ENCODE results near the gene NMT1. TPM values are rescaled to one million over a fixed set of nuclear protein-coding genes. Genes with fewer than 3 reads are reported as not detected.

NMT1 gene
- total RNA-seq = 114 TPM
- long read RNA-seq, full-length matches to known transcripts = 61 of 105 reads
- long read RNA-seq, partial matches to known transcripts = 18 of 105 reads
- long read RNA-seq, other reads (novel, unspliced or antisense) = 26 of 105 reads

DNA sequence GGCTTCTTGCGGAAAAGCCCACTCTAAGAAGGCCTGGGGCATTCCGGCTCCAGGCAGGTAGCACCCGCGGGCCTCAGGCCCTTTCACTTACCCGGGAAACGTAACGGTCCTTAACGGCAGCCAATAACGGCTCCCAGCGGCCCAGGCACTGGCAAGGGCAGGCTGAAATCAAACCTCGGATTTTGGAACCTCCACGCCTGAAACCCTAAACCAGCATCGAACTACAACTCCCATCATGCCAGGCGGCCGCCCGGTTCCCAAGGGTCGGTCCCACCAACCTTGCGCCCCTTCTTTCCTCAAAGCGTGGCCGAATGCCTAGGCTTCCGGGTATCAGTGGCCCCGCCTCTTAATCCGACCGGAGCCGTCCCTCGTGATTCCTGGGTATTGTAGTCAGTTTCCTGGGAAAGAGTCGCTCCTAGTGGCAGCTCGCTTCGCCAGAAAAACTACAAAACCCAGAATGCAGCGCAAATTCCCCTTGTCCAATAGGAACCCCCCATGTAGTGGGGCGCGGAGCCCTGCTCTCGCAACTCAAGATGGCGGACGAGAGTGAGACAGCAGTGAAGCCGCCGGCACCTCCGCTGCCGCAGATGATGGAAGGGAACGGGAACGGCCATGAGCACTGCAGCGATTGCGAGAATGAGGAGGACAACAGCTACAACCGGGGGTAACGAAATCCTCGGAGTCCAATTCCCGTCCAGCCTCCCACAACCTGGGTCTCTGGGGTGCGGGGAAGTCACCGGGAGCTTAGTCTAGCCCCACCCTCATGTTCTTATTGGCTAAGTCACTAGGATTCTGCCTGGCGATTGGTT, at the start of gene NMT1:
Gene NMT1, plus strand, starts transcription at position 521 of the 809 bp plus-strand sequence. Its CDS starts 13 bp downstream, at position 534.
- DNase-seq (peak; percentile 96), ATAC-seq (peak; percentile 96)
- intact Hi-C loops (cut with micrococcal nuclease) = no loop called here

DNA sequence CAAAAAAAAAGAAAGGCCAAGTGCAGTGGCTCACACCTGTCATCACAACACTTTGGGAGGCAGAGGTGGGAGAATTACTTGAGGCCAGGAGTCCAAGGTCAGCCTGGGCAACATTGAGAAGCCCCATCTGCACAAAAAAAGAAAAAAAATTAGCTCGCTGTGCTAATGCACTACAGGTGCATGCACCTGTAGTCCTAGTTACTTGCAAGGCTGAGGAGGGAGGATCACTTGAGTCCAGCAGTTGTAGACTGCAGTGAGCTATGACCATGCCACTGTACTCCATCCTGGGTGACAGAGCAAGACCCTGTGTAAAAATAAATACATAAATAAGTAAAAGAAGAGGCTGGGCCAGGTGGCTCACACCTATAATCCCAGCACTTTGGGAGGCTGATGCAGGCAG, 49.4 kb upstream of the NMT1 start:
- ATAC-seq (no peak), DNase-seq (no peak)
- intact Hi-C loops (cut with micrococcal nuclease) = no loop called here

DNA sequence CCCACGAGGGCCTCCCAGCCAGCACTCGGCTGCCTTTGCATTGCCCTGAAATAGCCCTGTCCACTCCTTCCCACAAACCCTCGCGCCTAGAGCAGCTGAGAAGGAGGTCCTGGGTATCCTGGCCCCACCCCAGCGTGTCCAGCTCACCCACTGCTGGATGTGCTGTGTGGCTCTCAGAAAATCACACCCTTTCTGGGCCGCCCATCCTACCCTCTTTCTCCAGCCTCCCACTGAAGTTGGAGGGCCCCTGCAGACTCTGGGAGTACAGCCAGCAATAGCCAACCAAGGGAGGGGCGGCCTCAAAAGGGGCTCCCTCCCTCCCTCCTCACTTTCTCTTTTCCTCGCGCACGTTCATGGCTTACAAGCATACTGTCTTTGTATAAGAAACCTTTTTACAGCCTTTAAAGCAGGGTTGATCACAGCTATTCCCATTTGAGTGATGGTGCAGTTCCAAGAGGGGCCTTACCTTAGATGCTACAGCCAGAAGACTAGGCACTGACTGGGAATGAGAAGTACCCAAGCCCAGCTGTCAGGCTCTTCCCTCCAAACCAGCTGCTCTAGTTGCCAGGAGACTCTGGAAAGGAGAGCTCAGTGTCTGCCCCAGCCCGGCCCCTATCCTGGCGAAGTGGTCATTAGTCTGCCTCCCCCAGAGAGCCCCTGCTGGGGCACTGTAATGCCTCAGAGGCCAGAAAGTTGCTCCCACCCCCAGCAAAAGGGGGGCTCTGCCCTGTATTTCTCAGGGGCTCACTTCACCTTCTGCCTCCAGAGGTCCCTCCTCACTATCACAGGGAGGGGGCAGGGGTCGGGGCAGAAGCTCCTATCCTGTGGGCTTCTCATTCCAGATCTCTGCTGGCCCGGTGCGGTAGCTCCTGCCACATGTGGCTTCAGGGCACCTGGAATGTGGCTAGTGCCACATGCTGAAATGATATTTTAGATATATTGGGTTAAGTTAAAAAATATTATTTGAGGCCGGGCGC, 47.8 kb upstream of the NMT1 start:
- ATAC-seq (peak; percentile 81), DNase-seq (peak; percentile 59)
- intact Hi-C loops (cut with micrococcal nuclease) = no loop called here

DNA sequence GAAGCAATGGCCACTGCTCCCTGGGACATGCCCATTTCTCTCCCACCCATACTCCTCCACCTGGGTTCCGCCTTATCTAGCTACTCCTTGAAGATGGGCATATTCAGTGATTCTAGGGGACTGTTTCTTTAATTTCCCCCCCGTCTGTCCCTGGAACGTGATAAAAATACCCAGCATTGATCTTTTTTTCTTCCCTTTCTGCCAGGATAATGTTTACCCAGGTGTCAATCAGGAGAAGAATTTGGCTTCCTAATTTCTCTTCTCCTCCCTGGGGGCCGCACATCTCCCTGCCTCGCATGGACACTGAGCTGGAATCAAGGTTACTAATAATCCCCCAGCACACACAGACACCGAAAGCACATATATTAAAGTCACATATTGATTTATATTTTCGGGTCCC, 44.9 kb upstream of the NMT1 start:
- intact Hi-C loops (cut with micrococcal nuclease) = no loop called here
- ATAC-seq = no peak
- no peak for DNase-seq

DNA sequence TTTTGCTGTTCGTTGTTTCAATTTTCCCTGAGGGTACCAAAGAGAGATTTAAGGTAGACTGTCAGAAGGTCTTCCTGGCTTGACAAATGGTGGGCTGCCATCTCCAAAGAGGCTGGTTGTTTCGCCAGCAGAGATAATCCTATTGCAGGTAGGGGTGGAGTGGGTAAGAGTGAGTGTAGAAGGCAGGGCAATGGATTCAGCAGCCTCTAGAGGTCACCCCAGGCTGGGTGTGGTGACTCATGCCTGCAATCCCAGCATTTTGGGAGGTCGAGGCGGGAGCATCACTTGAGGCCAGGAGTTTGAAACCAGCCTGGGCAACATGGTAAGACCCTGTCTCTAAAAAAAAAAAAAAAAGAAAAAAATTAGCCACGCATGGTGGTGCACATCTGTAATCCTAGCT, 44.3 kb upstream of the NMT1 start:
- intact Hi-C loops (cut with micrococcal nuclease) = no loop called here
- ATAC-seq = no peak
- DNase-seq = no peak

DNA sequence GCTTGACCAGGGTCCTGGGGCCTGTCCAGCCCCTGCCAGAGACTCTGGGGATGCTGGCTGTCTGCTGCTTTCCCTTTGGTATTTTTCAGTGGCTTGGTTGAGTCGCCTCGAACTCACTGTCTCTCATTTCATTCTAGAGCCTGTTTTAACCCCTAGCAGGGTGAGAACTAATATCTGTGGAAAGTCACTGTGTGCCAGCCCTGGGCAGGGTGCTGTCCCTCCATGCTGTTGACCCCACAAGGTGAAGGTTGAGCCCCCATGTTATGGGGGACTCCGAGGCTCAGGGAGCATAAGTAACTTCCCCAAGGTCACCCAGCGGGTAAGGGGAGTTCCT, 42.6 kb upstream of the NMT1 start:
- DNase-seq (no peak), ATAC-seq (no peak)
- intact Hi-C loops (cut with micrococcal nuclease) = no loop called here

DNA sequence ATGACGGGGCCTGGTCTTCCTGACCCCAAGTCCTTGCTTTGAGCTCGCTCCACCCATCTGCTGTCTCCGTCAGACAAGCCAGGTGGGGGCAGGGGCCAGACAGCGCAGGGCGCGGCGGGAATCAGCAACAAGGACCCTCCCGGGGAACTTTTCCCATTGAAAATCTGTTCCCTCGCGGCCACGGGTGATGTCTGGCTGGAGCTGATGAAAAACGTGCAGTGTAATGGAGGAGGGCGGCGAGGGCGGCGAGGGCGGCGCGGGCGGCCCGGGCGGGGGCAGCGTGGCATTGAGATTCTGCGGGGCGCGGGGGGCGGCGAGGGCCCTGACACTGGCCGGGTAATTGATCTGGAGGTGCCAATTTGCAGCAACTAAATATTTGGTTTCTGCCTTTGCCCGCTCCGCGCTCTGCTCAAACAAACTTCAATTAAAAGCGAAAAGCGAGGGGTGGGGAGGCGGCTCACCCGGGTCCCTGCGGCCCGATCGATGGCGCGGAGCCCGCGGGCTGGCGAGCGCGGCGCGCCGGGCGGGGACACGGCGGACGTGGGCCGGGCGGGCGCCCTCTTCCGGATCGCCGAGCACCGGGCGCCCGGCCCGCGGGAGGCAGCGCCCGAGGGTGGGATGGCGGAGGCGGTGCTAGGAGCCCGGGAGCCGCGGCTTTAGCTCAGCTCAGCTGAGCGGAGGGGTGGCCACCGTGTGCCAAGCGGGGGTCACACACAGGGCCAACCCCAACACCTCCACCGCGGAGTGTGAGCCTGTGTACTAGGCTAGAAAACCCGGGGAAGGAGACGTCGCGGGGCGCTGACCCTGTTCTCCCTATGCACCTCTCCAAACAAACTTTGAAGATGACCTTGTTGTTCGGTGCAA, 42.0 kb upstream of the NMT1 start:
- ATAC-seq (peak; percentile 78), DNase-seq (peak; percentile 83)
- intact Hi-C loops (cut with micrococcal nuclease) = no loop called here

DNA sequence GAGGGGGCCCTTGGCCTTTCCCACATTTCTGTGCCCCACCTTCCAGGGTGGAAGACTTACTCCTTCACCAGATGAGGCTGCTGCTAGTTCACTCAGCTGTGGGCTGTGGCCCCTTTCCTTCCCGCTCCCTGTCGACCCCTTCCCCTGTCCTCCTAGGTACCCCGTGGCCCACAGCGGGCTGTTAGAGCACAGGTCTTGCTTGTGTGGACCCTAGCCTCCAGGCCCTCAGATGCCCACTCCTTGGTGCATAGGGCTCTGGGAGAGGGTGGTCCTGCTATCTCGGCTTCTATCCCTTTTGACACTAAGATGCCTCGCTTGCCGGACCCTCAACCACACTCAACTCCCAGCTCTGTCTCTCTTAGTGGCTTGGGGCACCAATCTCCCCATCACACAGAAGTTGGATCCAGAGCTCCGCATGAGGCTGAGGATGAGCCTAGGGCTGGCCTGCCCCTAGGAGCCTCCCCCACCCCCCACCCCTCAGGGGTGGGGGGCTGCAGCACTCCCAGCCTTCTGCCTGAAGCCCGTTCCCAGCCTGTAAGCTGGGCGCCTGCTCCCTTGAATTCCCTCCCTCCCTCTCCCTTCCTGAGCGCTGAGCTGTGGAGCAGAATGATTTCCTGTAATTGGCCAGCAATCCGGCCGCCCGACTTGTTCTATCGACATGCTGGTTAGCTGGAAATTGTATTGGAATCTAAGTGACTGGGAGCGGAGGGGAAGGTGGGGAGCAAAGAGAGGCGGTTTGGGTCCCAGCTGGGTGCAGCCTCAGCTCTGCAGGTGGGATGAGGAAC, 40.6 kb upstream of the NMT1 start:
- ATAC-seq = no peak
- peak; percentile 47 for DNase-seq

DNA sequence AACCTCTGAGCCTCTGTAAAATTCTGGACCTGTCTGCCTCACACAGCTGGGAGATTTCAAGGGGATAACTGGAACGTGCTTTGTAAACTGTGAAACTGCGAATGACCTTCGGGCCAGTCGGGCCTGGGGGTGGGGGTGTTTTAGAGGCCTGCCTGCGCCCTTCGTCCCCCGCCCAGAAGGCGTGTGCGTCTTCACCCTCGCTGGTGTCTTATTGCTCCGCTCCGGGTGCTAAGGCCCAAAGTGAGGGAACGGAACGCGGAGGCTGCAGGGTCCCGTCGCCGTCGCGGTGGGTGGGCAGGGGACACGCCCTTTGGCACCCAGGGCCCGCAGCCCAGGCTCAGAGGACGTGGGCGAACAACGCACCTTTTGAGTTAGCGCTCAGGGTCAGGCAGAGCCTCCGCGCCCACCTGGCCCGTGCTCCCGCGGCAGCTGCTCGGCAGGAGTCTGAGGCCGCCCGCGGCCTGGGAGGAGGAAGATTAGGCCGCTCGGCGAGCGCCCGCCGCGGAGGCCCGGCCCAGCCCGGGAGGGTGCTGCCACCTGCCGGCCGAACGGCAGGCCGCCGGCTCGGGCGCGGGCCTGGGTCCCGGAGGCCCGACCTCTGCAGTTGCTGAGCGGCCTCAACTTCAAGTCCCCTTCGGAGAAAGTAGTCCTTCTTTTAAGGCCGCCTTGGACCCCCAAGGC, 39.4 kb upstream of the NMT1 start:
- peak; percentile 80 for ATAC-seq
- intact Hi-C loops (cut with micrococcal nuclease) = loop anchor here (5.0 to 10.0 kb wide), 2 partner anchors 99 to 247 kb away; no protein-coding TSS in a partner anchor
- DNase-seq = peak; percentile 86

More for the DNA sequence above, 40.6 kb upstream of the NMT1 start:
- intact Hi-C loops (cut with micrococcal nuclease) = loop anchor here (5.0 to 10.0 kb wide), 2 partner anchors 98 to 246 kb away; no protein-coding TSS in a partner anchor

DNA sequence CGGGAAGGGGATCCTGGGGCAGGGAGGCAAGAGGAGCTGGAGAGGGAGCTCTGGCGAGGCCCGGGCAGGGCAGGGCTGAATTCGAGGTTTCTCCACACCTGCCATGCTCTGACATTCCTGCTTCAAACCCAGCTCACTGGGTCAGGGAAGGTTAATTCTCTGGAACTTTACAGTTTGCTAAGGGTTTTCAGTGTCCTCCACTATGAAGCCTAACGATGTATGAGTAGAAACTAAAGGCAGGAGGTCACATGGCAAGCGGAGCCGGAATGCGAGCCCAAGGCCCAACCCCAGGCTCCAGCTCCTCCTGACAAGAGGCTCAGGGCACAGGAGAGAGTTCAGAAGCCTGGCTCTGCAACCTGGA, 38.8 kb upstream of the NMT1 start:
- DNase-seq (no peak), ATAC-seq (peak; percentile 1)
- intact Hi-C loops (cut with micrococcal nuclease) = loop anchor here (5.0 to 10.0 kb wide), 2 partner anchors 100 to 247 kb away; no protein-coding TSS in a partner anchor

DNA sequence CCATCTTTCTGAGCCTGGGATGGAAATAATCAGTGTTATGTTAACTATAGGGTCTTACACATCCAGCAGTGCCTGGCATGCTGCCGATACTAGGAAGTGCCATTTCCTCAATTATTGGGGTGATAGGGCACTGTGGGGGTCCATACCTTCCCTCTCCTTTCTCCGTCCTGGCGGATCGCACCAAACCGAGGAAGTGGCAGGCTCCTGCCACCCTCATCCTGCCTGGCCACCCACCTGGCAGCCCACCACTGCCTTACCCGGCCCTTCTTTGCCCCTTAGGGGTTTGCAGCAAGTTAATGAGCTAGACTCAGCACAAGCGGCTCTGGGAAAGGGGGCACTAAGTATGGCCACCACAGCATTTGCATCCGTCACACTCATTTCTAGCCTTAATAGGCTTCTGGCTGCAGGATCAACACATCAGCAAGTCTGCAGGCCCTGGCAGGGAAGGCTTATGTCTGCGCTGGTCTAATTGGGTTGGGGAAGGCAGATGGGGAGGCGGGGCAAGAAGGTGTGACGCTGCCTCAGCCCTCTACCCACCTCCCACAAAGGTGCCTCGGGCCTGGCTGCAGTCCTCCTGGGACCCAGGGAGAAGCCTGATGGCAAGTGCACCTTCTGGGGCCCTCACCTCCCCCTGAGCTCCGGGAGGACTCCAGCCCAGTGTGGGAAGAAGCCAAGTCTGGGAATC, 38.3 kb upstream of the NMT1 start:
- no peak for DNase-seq
- no peak for ATAC-seq
- intact Hi-C loops (cut with micrococcal nuclease) = loop anchor here (5.0 to 10.0 kb wide), 2 partner anchors 100 to 248 kb away; no protein-coding TSS in a partner anchor

DNA sequence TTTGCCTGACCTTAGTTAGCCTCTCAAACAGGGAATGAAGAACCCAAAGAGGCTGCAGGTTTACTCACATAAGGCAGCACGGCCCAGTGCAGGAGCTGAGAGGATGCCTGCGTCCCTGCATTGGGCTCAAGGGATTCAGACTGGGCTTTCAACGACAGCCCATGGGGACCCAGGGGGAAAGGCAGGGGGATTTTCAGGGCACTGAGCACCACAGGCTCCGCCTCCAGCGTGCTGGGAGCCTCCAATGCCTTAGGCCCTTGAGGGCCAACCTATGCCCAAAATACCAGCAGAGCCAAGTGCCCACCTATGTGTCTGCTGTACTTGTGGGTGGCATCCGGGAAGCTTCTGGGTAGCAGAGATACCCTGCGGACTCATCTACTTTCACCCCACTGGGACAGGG, 32.0 kb upstream of the NMT1 start:
- no peak for ATAC-seq
- DNase-seq = no peak
- intact Hi-C loops (cut with micrococcal nuclease) = loop anchor here (10.0 kb wide), 1 partner anchor 254 kb away; no protein-coding TSS in a partner anchor

DNA sequence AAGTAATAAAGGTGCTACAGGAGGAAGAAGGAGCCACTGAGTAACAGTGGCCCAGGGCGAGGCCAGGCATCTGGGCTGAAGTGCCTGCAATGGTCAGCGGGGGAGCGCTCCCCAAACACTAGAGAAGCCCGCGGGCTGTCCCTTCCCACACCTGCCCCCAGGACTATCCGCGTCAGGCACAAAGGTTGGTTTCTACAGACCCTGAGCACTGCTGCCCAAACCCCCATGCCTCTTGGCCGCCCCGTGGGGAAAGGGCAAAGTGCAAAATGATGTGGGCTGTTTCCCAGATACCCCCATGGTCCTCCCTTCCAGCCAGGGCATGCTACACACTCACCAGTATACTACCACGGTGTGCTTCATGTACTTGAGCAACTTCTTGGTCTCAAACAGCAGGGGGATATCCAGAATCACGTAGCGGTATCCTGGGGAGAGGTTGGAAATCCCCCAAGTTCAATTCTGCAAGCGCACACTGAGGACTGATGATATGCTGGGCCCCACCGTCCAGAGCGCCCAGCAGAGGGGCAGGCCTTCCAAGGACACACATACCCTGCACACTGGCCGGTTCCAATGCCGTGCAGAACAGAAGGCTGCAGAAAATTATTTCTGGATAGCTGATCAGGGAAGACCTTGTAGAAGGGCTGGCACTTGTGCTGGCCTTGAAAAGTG, 31.2 kb upstream of the NMT1 start:
- ATAC-seq (no peak), DNase-seq (no peak)
- intact Hi-C loops (cut with micrococcal nuclease) = loop anchor here (10.0 kb wide), 1 partner anchor 255 kb away; no protein-coding TSS in a partner anchor

DNA sequence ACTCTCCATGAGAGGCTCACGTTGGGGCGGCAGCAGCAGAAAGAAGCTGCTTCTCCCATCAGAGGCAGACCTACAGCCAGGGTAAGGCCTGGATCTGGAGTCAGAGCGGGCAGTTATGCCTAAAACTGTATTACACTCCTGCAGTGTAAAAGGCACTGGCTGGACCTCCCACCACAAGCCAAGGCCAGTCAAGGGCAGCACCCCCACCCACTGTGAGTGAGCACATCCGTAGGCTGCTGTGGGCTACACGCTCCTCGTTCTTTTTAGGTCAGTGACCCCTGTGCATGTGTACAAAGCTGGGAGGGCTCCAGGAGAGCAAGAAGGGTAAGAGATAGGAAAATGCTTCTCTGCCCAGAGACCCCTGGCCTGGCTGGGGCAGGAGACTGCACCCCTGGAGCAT, 30.4 kb upstream of the NMT1 start:
- DNase-seq = no peak
- no peak for ATAC-seq
- intact Hi-C loops (cut with micrococcal nuclease) = no loop called here

DNA sequence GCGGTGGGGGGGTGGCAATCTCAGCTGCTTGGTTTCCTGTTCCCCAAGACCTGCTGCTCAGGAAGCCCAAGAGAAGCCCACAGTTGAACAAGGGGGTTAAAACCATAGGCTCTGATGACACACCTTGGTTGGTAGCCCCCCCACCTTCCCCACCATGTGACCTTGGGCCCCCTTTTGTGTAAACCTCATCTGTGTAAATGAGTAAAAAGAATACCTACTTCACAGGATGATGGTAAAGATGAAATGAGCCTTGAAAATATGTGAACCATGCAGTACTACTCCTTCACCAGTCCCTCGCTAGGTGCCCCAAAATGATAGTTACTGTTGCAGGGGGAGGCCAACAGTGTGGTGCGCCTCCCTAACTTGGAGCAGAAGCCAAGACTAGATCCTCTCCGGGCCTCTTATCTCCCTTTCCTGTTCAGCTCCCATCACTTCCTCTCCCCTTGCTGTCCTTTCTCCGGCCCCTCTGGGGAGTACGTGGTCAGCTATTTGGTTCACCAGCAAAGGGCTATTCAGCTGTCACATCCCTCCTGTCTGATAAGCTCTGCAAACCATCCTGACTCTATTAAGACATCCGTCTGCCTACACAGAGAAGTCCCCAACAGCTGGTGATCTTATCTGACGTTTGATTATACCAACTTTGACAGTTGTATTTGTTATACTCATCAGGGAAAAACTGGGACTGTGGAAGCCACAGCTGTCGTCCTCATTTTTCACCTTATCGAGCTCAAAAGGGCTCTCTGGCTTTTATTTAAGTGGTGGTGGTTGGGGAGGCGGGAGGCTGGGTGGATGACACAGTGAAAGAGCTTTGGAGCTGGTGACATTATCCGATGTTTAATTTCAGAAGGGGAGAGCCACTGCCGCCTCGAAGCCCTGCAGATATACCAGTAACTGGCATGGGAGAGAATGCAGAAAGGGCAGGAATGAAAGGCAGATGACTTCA, 29.6 kb upstream of the NMT1 start:
- ATAC-seq (peak; percentile 36), DNase-seq (no peak)
- intact Hi-C loops (cut with micrococcal nuclease) = no loop called here

All from left ventricle myocardium superior (tissue), 1 donor.